Prostate gland (tissue), 2 donors: Measurements from ENCODE around the gene CEMIP. TPM values are rescaled to one million over a fixed set of nuclear protein-coding genes. Genes with fewer than 3 reads are reported as not detected.

Experiments
- DNase-seq: peaks from one replicate; pipeline ENCODE4 v3.0.0-alpha.2; 2019; ENCODE audit warnings: low spot score
- H3K27ac ChIP-seq, 2 donors: fragments of 200-600 bp; sonication (generic); 2 replicates each; pipeline ENCODE4 v1.5.1; 2017 to 2019
- H3K27me3 ChIP-seq: fragments of 200-600 bp; sonication (generic); replicated peaks from 2 replicates; pipeline ENCODE4 v1.5.1; 2019; ENCODE audit not compliant: insufficient read depth
- H3K36me3 ChIP-seq, 2 donors: fragments of 200-600 bp; sonication (generic); 1 replicate in 1 of 2; 2 replicates in 1 of 2; pipeline versions ENCODE4 v1.5.1 to v1.8.1; 2017 to 2019
- H3K4me1 ChIP-seq: fragments of 200-600 bp; sonication (generic); replicated peaks from 2 replicates; pipeline ENCODE4 v1.5.1; 2019
- H3K4me3 ChIP-seq, 2 donors: fragments of 200-600 bp; sonication (generic); 2 replicates each; pipeline ENCODE4 v1.5.1; 2017 to 2019
- H3K9me3 ChIP-seq: fragments of 200-600 bp; sonication (generic); 2 replicates; pipeline ENCODE4 v1.5.1; 2017
- CTCF ChIP-seq, 4 experiments: fragments of 200-600 bp in 2 of 4; fragments of 450-650 bp in 2 of 4; sonication (generic) in 2 of 4; IDR thresholded peaks; 1 replicate in 3 of 4; 2 replicates in 1 of 4; pipeline ENCODE4 v1.5.1; 2016 to 2019; ENCODE audit warnings: antibody characterized with exemption in 4 of 4, mild to moderate bottlenecking in 2 of 4, moderate library complexity in 2 of 4
- POLR2A ChIP-seq: fragments of 450-650 bp; IDR thresholded peaks from one replicate; pipeline ENCODE4 v1.6.1; 2016; ENCODE audit warnings: antibody characterized with exemption, mild to moderate bottlenecking
- POLR2AphosphoS5 ChIP-seq: sonication (generic); formaldehyde crosslinking; IDR thresholded peaks from one replicate; pipeline ENCODE4 v1.6.1; 2017; ENCODE audit warnings: antibody characterized with exemption
- WGBS: methylation state at CpG from one replicate; pipeline ENCODE4 v1.1.5; 2018; 5-methylcytosine and 5-hydroxymethylcytosine counted together
- intact Hi-C: fragments of 100-400 bp; cut with DNase I; formaldehyde crosslinking; loops from one replicate; pipeline ENCODE4 v1.14.2; 2022
- total RNA-seq, 2 donors: library from RNA; depleted of rRNA; stranded (reverse); fragments of >200 nt; gene quantifications; one replicate each; pipeline ENCODE4 v1.1.0, GENCODE V29; 2016

CEMIP gene
- total RNA-seq, 2 donors from 2014 or later, result 1.6 to 13.5 TPM

GRCh38 chr15:80764535-80764934 lies 14.6 kb upstream of the CEMIP start:
- Histone ChIP-seq H3K9me3 (no peaks in the 10 kb centered on the region), H3K27ac (no peak overlapping the region), H3K4me1 (no peaks in the 10 kb centered on the region), H3K4me3 (no peak overlapping the region), H3K36me3 (no peaks in the 10 kb centered on the region), H3K27me3 (no peaks in the 10 kb centered on the region)
- WGBS, result 73% methylated on average over 3 of the region's 3 CpGs
- DNase-seq, result no peak
- intact Hi-C loops, result no loop called here
- TF ChIP-seq POLR2AphosphoS5 (no peak), POLR2A (no peak), CTCF (IDR thresholded peaks at IDR 0.05) (no peak)

GRCh38 chr15:80766275-80766674 lies 12.9 kb upstream of the CEMIP start:
- intact Hi-C loops, result no loop called here
- WGBS, result 93% methylated on average over 3 of the region's 3 CpGs
- Histone ChIP-seq H3K4me3 (no peak overlapping the region), H3K4me1 (no peaks in the 10 kb centered on the region), H3K9me3 (no peaks in the 10 kb centered on the region), H3K36me3 (no peaks in the 10 kb centered on the region), H3K27me3 (no peaks in the 10 kb centered on the region), H3K27ac (no peak overlapping the region)
- TF ChIP-seq CTCF (IDR thresholded peaks at IDR 0.05), result no peak
- no peak for TF ChIP-seq POLR2AphosphoS5
- TF ChIP-seq POLR2A, result no peak
- no peak for DNase-seq

GRCh38 chr15:80768158-80768557 lies 11.0 kb upstream of the CEMIP start:
- no peak for DNase-seq
- peak; percentile 84 for TF ChIP-seq POLR2AphosphoS5
- TF ChIP-seq POLR2A, result no peak
- TF ChIP-seq CTCF (IDR thresholded peaks at IDR 0.05), result no peak
- intact Hi-C loops, result no loop called here
- peak overlapping the region in 1 of 2 donors; percentile 69 for H3K27ac ChIP-seq
- no peaks in the 10 kb centered on the region for H3K27me3 ChIP-seq
- no peak overlapping the region for H3K4me3 ChIP-seq
- no peaks in the 10 kb centered on the region for H3K4me1 ChIP-seq
- 58% methylated on average over 1 of the region's 1 CpG for WGBS
- H3K36me3 ChIP-seq, result no peaks in the 10 kb centered on the region
- no peaks in the 10 kb centered on the region for H3K9me3 ChIP-seq

- H3K4me3 ChIP-seq, result no peak overlapping the region
- H3K36me3 ChIP-seq, result no peaks in the 10 kb centered on the region
- 90% methylated on average over 7 of the region's 7 CpGs for WGBS
- TF ChIP-seq CTCF (IDR thresholded peaks at IDR 0.05) (no peak), POLR2AphosphoS5 (no peak), POLR2A (no peak)
- no peak for DNase-seq
- no peaks in the 10 kb centered on the region for H3K4me1 ChIP-seq
- H3K27ac ChIP-seq, result peak overlapping the region in 1 of 2 donors; percentile 69
- no peaks in the 10 kb centered on the region for H3K9me3 ChIP-seq
- no peaks in the 10 kb centered on the region for H3K27me3 ChIP-seq
- intact Hi-C loops, result no loop called here
These were observed 9.9 kb upstream of the CEMIP start for GRCh38 chr15:80769153-80769828.
